NCI-H187 treated with DMSO at 0.1 percent for 48 hours (cell line): ENCODE measurements around the gene NELL2.
"Not testable (repeated sequence)": the region's sequence is repeated elsewhere in the genome, so short reads cannot be mapped to it uniquely, and the experiment has no call there.

Experiments
- DNase-seq: peaks from one replicate; lab custom pipeline; 2025; lab: John Stamatoyannopoulos, UW

NELL2 gene

DNA sequence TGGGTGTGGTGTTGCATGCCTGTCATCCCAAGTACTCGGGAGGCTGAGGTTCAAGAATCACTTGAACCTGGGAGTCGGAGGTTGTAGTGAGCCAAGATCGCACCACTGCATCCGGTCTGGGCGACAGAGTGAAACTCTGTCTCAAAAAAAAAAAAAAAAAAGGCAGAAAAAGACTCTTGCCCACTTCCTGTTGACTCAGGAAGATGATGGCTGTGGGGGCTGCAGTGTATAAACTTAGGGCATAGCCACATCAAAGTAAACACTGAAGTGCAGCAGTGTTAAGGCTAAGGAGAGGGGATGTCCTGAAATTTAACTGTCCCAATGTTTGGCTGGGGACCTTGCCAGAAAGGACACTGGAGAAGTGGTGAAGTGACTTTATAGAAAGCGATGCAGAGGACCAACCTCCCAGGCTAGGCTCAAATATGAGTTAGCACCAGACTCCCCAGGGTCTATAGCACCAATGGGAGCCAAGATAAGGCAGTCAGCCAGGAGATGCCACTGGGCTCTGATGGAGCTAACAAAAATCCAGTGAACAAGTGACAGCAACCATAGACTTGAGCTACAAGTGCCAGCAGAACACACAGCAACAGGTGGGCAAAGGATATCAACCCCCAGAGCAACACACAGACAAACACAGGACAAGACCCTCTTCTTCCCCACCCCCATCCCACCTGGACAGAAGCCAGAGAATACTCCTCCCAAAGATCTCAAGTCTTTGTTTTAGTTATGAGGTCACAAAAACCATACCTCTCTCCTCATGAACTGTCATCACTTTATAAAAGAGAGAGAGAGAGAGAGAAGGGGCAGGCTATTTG lies 28.0 kb downstream of the NELL2 start:
- no peak for DNase-seq

DNA sequence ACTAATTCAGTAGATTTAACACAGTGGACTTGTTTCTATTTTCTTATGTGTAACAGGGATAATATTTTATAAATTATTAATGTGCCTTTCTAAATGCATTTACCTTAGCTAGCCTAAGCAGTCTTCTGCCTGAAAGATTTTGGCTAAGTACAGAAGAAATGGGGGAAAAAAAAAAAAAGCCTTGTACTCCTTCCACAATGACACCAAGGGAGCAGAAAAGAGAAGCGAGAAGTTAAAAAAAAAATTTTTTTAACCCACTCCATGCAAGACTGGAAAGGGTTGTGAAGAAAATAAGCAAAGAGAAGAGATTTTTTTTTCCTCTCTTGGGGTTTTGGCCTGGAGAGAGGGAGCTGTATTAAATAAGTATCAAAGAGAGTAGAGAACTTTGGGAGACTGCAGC lies 28.7 kb downstream of the NELL2 start:
- DNase-seq, result no peak

DNA sequence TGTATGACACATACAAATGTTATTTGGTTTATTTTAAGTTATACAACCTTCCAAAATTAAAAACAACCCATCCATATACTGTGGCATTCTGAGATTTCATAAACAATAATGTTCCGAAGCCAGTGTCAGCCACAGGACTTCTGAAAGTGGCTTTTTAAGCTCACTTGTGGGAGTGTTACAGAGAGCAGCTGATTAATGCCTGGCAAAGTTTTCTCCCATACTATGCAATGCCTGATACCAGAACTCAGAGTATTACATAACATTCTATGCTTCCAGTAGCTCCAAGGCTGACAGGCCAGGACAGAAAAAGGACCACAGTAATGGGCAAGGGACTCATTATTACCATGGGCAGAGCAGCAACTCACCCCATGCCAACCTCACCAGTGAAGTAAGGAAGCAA lies 29.3 kb downstream of the NELL2 start:
- no peak for DNase-seq

DNA sequence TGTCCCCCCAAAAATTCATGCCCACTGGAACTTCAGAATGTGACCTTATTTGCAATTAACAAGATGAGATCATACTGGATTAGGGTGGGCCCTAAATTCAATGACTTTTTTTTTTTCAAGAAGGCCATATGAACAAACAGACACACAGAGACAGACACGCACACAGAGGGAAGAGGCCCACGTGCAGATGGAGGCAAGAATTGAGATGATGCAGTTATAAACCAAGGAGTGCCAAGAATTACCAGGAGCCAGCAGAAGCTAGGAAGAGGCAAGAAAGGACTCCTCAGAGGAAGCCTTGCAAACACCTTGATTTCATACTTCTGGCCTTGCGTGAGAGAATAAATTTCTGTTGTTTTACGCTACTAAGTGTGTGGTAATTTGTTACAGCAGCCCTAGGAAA lies 33.4 kb downstream of the NELL2 start:
- no peak for DNase-seq

DNA sequence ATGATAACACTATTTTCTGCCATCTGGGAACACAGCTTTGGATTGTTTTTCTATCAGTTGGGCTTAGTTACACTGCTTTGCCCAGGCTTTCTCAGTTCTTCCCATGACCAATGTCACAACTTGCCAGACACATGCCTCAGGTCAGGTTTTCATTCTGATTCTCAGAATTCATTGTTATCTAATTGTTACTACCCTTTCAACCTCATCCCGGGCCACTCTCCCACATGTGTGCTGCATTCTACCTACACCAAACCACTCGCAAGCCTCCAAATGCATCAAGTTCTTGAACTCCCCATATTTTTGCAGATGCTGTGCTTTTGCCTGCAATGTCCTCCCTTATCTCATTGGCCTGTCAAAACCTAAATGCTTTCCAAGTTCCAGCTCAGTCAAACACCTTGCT lies 36.3 kb downstream of the NELL2 start:
- DNase-seq, result no peak

DNA sequence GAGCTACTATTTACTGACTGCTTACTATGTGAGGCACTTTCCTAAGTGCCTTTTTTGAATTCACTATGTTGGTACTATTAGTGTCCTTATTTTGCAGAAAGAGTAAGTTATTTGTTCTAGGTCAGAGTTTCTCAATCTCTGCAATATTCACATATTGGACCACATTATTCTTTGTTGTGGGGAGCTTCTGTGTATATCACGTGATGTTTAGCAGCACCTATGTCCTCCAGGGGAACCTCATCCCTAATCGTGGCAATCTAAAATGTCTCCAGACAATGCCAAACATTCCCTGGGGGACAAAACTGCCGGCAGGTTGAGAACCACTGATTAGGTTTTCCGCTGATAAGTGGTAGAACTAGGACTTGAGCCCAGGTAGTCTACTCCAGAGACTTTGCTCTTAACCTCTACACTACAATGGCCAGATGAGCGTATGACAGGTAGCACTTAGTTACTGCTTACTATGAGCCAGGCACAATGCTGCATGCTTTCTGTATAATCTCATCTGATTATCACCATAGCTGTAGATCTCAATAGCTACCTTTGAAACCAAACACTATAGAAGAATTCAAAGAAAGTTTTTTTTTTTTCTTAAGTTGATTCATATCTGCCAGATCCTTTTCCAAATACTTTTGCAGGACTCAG lies 38.9 kb downstream of the NELL2 start:
- DNase-seq, result no peak

DNA sequence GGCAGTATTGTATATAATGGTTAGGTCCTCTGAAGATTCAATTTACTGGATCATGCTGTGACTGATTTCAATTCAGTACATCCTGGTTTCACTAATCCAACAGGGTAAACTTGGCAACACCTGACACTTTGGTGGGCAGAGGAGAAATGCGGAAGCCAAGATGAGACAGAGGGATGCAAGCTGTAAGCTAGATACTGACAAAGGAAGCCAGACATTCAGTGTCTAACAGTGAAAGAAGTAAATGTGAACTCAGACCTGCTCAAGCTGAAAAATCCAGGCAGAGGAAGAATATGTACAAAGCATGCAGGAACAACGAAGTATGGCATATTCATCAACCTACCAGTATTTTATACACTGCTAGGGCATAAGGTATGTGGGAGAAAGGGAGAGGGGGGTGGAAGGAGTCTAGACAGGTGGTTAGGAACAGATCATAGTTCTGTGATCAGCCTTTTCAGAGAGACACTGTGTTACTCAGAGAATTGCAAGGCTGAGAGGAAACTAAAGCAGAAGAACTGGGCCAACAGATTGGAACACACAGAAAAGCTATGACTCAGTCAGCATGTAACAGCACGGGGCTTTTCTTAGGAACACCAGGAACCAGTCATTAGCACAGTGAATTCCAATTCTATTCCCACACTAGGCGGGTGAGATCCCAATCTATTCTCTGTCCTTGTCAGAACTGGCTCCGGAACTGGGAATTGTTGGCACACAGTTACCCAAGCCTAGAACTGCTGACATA lies 40.3 kb downstream of the NELL2 start:
- no peak for DNase-seq

DNA sequence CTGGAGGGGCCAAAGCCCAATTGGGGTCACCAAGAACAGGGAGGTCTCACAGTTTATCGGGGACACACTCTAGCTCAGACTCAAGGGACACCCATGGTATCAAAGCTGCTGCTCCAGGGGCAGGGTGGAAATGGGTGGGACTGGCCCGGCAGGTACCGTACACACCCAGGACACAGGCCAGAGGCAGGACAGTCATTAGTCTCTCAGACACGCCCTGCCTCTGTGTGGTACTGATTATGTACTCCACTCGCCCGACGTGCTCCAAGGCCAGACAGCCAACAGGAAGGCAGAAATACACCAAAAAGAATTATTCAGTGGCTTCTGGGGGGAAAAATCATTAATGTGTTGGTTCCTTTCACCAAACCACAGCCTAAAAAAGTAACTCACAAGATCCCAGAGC lies 41.1 kb downstream of the NELL2 start:
- not testable (repeated sequence) for DNase-seq

DNA sequence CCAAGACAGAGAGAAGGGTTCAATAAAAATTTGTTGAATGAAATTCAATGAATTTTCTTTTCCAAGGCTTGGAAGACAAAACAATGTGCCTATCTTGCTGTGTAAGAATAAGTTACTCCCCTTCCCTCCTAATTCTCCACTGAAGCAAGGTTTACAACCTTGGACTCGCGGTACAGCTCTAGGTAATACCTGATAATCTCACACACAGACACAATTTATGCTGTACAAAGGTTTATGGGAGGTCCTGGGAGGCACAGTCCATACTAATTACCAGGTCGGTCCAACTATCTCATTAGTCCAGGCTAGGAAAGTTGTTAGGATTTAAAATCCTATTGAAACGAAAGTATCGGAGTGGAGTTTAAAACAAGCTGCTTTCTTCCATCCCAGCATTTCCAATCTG lies 42.6 kb downstream of the NELL2 start:
- DNase-seq, result no peak

DNA sequence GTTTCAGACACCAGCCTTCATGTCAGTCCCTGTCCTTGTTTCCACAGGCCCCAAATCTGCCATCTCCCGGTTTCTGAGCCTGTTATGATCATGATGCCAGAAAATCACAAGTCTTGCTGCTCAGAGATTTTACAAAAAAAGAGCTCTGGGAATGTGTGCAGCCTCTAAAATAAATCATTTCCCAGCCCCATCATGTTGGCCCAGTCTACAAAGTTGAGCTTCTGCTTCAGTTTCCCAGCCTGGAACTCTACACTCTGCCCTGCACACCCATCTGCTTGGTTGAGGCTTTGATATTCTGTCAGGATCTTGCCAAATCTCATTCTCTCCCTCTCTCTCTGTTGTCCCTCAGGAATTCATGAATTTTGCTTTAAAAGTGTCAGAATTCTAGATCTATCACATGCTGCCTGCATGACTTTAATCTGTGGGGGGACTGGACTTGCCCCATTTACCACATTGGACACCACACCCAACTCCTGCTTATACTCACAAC lies 45.5 kb downstream of the NELL2 start:
- DNase-seq, result no peak

DNA sequence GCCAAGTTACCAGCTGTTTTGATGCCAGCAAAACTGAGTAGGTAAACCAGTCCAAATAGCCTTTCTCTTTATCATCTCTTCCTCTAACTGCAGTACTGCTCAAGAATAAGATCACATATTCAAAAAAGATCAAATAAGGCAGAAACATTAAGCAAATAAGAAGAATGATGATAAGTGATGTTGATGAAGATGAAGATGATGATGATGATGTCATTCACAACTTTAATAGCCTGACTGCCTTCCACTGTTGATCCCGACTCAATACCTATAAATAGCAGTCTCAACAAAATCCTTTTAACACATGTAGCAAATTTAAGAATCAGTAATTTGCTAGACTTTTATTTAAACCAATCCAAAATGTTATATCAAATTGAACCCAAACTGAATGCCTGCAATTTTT lies 47.1 kb downstream of the NELL2 start:
- DNase-seq, result no peak

DNA sequence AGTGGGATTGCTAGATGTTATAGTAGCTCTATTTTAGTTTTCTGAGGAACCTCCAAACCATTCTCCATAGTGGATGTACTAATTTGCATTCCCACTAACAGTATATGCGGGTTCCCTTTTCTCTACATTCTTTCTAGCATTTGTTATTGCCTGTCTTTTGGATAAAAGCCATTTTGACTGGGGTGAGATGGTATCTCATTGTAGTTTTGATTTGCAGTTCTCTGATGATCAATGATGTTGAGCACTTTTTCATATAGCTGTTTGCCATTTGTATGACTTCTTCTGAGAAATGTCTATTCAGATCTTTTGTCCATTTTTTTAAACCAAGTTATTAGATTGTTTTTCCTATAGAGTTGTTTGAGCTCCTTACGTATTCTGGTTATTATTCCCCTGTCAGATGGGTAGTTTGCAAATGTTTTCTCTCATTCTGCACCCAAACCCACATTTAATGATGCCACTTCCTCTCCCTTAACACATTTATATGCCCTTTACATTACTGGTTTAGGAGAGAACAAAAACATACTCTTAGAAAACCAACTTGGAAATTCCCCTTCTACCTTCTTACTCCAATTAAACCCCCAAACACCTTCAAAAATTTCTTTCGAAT lies 48.2 kb downstream of the NELL2 start:
- no peak for DNase-seq

DNA sequence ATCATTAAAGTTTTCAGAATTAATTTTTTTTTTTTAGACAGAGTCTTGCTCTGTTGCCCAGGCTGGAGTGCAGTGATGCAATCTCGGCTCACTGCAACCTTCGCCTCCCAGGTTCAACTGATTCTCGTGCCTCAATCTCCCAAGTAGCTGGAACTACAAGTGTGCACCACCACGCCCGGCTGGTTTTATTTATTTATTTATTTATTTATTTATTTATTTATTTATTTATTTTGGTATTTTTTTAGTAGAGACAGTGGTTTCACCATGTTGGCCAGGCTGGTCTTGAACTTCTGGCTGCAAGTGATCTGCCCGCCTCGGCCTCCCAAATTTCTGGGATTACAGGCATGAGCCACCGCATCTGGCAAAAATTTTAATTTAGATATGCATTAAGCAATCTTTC lies 54.4 kb downstream of the NELL2 start:
- not testable (repeated sequence) for DNase-seq

DNA sequence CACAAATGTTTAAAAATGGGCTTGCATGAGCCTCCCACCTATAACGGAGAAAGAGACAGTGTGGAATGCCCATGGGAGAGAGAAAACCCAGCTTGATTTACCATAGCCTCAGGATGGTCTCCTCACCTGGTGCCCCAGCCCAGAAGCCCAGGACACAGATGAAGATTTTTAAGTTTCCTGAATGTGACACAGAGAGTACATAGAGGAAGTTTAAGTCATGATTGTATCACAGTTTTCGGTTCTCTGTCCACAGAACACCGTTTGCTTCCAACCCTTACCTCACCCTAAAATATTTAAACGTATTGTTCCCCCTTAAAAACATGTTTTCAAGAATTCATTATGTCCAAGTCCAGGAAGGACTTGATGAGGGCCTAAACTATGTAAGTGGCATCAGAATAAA lies 56.2 kb downstream of the NELL2 start:
- DNase-seq, result no peak

DNA sequence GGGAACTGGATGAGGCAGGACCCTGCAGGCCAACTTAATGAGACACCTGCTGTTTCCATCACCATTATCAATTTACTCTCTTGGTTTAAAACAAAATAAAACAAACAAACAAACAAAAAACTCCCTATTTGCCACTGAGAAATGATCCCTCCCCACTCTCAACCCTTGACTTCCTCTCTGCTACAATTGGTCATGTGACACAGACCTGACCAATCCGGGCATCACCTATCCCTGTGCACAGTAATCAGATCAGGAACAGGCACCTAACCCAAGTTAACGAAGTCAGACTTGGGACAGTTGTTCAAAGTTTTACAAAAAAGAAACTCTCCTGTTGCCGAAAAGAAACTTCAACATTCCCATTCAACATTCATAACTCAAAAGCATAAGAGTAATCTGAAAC lies 58.4 kb downstream of the NELL2 start:
- no peak for DNase-seq

DNA sequence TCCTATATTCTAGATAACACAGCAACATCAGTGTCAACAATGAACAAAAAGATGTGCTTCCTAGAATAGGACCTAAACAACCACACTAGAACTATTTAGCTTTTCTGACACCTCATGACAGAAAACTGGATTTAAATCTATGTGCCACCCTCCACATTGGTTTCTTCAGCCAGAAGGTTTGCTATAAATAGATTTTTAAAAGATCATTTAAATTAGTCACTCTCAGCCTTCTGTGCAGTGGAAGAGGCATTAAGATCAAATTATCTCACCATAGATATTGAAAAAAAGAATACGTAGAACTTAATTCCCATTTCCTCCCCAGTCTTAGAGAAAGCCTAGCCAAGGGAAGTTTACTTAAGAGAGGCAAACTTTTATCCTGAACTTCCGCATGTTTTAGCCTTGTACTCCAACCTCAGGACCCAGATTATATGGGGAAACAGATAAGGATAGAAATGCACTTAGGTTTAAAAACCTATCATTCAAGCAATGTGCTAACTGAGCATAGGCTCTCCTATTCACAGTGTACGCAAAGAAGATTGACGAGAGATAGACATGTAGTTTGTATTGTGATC lies 59.6 kb downstream of the NELL2 start:
- no peak for DNase-seq

DNA sequence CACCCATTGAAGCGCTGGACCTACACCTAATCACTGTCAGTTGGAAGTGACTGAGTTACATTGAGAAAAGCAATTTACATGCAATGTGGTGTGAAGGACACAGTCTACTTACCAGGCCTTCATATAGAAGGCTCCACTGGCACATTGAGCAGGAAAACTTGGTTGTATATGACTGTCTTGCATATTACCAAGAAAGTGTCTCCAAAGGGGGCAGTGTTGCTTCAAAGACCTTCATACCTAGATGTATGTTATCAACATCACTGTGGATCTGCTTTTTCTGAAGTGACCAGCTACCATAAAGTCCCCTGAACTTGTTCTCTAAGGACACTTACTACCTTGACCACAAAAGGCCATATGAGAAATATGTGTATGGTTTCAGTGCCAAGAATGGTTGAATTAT lies 64.1 kb downstream of the NELL2 start:
- no peak for DNase-seq

DNA sequence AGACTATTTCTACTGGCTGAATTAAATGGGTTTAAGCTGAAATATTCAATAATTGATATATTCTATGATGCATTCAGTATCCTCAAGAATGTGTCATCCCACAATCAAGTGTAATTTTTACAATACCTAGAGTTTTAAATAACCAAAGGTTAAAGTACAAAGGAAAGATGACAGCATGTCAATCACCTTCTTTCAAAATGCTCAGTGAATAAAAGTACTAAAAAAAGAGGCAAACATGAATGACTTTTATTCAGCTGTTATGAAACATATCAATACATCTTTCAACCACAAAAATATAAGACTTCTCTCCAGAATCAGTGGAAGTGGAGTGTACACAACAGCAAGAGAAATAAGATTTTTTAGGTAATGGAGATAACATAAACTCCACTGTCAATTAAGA lies 72.0 kb downstream of the NELL2 start:
- DNase-seq, result no peak

DNA sequence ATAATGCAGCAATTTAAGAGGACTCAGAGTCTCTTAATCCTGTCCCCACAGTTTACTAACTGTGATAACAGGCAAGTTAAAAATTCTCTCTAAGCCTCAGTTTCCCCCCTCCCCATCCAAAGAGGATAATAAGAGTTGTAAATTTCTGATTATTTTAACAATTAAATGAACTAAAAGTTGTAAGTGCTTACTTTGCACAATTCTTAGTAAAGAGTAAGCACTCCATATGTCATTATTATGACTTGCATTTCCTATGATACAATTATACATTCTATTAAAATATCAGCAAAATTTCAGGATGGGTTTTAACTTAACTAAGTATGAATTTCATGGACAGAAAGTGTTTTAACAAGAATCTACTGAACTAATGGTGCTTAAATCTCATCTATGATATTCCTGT lies 80.1 kb downstream of the NELL2 start:
- DNase-seq, result no peak

DNA sequence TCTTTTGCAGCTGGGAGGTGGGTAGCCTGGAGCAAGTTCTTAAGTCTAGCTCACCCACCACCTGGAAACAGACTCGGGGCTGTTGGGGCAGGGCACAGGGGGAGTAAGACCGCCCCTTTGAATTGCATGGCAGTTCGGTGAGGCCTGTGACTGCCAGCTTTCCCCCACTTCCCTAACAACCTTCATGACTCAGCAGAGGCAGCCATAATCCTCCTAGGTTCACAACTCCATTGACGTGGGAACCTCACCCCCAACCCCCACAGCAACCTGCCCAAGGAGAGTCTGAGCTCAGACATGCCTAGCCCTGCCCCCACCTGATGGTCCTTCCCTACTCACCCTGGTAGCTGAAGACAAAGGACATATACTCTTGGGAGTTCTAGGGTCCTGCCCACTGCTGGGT lies 87.4 kb downstream of the NELL2 start:
- DNase-seq, result no peak

DNA sequence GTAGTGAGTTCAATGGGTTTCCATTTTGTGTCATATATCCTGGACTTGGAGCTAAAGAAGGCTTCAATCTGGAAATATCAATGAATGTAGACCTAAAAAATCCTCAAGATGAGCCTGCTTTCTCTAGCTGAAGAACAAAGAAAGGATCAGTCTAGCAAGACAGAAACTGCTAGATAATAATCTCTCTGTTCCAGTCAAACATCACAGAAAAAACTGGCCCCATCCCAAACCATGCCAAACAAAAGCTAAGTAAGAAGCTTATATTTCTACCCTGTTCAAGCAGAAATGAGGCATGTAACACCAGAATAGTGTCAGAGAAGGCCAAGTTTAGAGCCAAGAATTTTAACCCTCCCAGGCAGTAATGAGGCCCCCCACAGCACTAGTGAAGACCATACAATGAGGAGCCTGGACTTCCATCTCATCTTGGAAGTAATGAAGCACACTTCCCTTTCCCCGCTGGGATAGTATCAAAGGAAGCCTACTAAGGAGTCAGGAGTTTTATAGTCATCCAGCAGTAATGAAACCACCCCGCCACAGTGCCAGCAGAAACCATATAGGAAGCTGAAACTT lies 95.8 kb downstream of the NELL2 start:
- DNase-seq, result no peak

DNA sequence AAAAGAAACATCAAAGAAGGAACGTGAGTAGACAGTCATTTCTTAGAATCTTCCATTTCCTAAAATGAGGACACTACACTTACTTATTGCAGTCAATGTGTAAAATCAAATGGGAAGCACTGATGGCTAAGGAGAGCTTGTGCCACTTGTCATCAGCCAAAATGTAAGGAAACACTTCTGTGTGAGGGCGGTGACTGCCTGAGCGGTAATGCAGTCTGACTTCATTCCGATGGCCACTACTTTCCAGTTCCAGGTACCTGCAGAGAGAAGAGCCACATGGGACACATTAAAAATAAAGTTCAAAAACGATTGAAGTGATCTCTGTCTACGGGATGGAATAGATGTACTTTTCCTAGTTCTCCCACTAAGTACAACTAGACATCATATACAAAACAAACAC lies 96.3 kb downstream of the NELL2 start:
- DNase-seq, result no peak
